ENCODE results near the gene PSMA8. TPM values are rescaled to one million over a fixed set of nuclear protein-coding genes. Genes with fewer than 3 reads are reported as not detected.
"Not testable (repeated sequence)": the region's sequence is repeated elsewhere in the genome, so short reads cannot be mapped to it uniquely, and the experiment has no call there.

Gene PSMA8
- polyA plus RNA-seq (2013, experiment 1 of 2; ENCODE audit: insufficient read length): not detected
- not detected for polyA plus RNA-seq (2013, experiment 2 of 2; ENCODE audit: insufficient read length)

GRCh38 chr18:26133652-26134051, at the start of gene PSMA8:
Gene PSMA8, plus strand, starts transcription at chr18:26133869. Its CDS starts 97 bp downstream, at chr18:26133966.
- peak; percentile 3 for DNase-seq

DNA sequence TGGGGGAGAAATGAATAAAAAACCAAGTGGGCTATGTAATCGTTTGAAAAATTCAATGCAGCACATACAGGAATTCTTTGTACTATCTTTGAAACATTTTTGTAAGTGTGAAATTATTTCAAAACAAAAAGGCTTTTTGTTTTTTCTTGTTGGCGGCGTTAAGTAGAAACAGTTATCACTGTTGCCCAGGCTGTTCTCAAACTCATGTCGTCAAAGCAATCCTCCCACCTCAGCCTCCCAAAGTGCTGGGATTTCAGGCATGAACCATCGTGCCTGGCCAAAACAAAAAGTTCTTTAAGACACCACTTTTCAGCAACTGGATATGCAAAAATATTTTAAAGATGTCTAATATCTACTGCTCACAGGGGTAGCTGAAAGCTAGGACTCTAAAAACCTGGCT, 48.6 kb upstream of the PSMA8 start:
- DNase-seq: no peak

DNA sequence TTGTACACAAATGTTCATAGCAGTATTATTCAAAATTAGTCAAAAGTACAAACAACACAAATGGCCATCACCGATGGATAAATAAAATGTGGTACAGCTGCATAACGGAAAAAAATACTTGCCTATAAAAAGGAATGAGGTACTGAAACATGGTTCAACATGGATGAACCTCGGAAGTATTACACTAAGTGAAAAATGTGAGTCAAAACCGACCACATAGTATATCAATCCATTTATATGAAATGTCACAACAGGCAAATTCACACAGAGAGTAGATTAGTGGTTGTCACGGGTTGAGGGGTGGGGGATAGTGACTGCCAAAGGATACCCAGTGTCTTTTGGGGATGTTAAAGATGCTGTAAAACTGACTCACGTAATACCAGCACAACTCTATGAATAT, 46.7 kb upstream of the PSMA8 start:
- DNase-seq: no peak

DNA sequence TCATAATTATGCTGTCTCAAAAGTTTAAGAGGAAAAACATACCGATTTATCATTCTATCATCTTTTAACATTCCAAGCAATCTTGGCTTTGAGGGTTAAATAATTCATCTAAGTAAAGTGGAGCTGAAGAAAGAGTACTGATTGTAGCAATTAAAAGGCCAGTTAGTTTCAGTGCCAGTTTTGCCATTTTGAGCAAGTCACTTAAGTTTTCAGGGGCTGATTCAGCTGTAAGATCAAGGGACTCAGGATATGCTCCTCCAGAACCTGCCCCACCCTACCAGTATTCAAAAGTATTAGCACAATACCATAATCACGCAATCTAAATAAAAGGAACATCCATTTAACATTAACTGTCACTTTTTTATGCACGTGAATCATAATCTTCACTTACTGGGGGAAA, 45.2 kb upstream of the PSMA8 start:
- DNase-seq: peak; percentile 8

GRCh38 chr18:26089293-26090129, 44.2 kb upstream of the PSMA8 start:
- peak; percentile 47 for DNase-seq

- peak; percentile 96 for DNase-seq
Observed at GRCh38 chr18:26090130-26091046, 43.3 kb upstream of the PSMA8 start, which contains the start of gene SS18. Gene SS18, minus strand, starts transcription at chr18:26090613. Its CDS starts 44 bp downstream, at chr18:26090569.

GRCh38 chr18:26091047-26091630, 42.5 kb upstream of the PSMA8 start:
- no peak for DNase-seq

- DNase-seq: no peak
Observed at GRCh38 chr18:26096852-26097251, 36.8 kb upstream of the PSMA8 start.

GRCh38 chr18:26097563-26097962, 36.1 kb upstream of the PSMA8 start:
- DNase-seq: no peak

GRCh38 chr18:26103579-26103978, 30.1 kb upstream of the PSMA8 start:
- no peak for DNase-seq

DNA sequence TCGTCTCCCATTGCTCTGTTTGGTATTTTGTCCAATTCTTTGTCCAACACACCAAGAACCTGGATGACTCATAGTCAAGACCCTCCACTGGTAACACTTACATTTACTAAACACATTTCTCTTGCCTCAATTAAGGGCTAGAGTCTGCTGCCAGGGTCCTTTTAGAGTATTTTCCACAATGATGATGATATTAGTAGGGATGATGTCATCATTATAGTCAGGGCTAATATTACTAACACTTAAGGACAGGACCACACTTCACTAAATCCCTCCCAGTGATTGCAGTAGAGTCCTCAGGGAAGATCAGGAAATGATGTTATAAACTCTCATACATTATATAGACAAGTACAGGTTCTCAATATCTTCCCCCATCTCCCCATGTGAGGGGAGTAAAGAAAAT, 29.6 kb upstream of the PSMA8 start:
- no peak for DNase-seq

DNA sequence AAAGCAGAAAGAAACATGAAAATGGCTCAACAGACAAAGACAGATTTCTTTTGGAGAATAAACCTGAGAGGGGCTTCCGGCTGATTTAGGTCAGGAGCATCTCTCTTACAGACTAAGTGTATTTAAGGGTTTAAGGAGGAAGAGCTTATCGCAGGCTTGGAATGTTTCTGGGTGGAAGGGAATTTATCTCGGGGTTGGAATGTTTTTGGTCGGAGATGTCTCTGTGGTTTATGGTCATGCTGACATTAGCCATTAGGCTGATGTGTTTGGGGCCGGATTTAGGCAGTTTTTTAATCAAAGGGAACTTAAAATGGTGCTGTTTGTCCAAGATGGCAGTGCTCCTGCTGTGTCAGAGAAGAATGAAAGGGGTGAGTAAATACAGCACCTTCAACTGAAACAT, 14.4 kb upstream of the PSMA8 start:
- peak; percentile 8 for DNase-seq

- no peak for DNase-seq
Observed at GRCh38 chr18:26121476-26121875, 12.2 kb upstream of the PSMA8 start.

GRCh38 chr18:26121994-26122393, 11.7 kb upstream of the PSMA8 start:
- DNase-seq: not testable (repeated sequence)

DNA sequence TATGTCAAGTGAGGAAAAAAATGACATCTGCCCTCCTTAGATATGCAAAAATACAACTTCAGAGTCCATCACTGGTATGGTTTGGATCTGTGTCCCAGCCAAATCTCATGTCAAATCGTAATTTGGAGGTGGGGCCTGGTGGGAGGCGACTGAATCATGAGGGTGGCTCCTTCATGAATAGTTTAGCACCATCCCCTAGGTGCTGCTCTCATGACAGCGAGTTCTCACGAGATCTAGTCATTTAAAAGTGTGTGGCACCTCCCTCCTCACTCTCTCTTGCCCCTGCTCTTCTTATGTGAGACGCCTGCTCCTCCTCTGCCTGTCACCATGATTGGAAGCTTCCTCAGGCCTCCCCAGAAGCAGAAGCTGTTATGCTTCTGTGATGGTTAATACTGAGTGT, 5.9 kb upstream of the PSMA8 start:
- DNase-seq: no peak

DNA sequence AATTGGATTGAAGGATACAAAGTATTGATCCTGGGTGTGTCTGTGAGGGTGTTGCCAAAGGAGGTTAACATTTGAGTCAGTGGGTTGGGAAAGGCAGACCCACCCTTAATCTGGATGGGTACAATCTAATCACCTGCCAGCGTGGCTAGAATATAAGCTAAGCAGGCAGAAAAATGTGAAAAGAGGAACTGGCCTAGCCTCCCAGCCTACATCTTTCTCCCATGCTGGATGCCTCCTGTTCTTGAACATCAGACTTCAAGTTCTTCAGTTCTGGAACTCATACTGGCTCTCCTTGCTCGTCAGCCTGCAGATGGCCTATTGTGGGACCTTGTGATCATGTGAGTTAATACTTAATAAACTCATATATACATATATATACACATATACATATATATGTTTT, 5.5 kb upstream of the PSMA8 start:
- DNase-seq: not testable (repeated sequence)

- DNase-seq: no peak
Observed at GRCh38 chr18:26134107-26134506, 438 bp downstream of the PSMA8 start.

GRCh38 chr18:26135548-26135947, 1.9 kb downstream of the PSMA8 start:
- DNase-seq: no peak

DNA sequence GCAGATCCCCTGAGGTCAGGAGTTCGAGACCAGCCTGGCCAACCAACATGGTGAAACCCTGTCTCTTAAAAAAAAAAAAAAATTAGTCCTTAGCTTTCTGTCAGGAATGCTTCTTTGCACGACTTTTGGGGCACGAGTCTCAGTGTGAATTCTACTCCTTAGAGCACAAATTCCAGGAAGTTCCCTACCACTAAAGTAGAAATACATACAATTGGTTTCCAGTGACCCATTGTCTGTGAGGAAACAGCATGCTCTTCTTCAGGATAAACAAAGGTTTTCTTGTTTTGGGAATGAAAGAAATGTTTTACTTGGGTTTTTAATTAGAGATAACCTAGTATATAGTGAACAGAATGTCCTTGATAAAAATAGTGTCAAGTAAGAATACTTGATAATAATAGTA, 23.7 kb downstream of the PSMA8 start:
- DNase-seq: no peak

GRCh38 chr18:26159353-26159752, 25.7 kb downstream of the PSMA8 start:
- no peak for DNase-seq

- no peak for DNase-seq
Observed at GRCh38 chr18:26164571-26164970, 30.9 kb downstream of the PSMA8 start.

DNA sequence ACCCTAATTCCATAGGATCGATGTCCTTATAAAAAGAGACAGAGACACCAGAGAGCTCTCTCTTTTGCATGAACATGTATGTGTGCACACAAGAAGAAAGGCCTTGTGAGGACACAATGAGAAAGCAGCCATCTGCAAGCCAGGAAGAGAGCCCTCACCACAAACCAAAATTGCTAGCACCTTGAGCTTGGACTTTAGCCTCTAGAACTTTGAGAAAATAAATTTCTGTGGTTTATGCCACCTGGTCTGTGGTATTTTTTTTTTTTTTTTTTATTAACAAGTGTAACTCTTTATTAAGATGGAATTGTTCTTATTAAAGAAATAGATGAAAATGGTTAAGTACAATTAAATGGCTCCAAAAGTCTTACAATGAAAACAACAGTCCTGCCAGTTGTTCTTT, 33.9 kb downstream of the PSMA8 start:
- DNase-seq: not testable (repeated sequence)

GRCh38 chr18:26175481-26175880, 41.8 kb downstream of the PSMA8 start:
- DNase-seq: no peak

Data from fibroblast of skin of back (primary cell).